GM19395 (cell line): ENCODE results near the gene IGSF6.
"Not testable (repeated sequence)": the region's sequence is repeated elsewhere in the genome, so short reads cannot be mapped to it uniquely, and the experiment has no call there.

Experiments
- ATAC-seq: cut with Tn5 transposase; IDR thresholded peaks from one replicate; pipeline ENCODE4 v1.9.1; 2021; ENCODE audit warnings: mild to moderate bottlenecking, moderate library complexity; ENCODE audit not compliant: unreplicated experiment

Gene IGSF6

GRCh38 chr16:21630866-21631265 lies 21.5 kb downstream of the IGSF6 start:
- ATAC-seq, result not testable (repeated sequence)

- not testable (repeated sequence) for ATAC-seq
Observed at GRCh38 chr16:21629616-21630539, 22.5 kb downstream of the IGSF6 start.

GRCh38 chr16:21628772-21629171 lies 23.6 kb downstream of the IGSF6 start:
- ATAC-seq, result no peak

- ATAC-seq, result no peak
Observed at GRCh38 chr16:21628121-21628726, 24.2 kb downstream of the IGSF6 start.

- no peak for ATAC-seq
Observed at GRCh38 chr16:21626659-21627277, 25.6 kb downstream of the IGSF6 start.

GRCh38 chr16:21625026-21625425 lies 27.4 kb downstream of the IGSF6 start:
- ATAC-seq, result no peak

GRCh38 chr16:21622545-21622944 lies 29.9 kb downstream of the IGSF6 start:
- no peak for ATAC-seq

GRCh38 chr16:21620592-21620991 lies 31.8 kb downstream of the IGSF6 start:
- no peak for ATAC-seq

GRCh38 chr16:21619765-21620425 lies 32.5 kb downstream of the IGSF6 start:
- ATAC-seq, result no peak

- ATAC-seq, result no peak
Observed at GRCh38 chr16:21618281-21618680, 34.1 kb downstream of the IGSF6 start.

GRCh38 chr16:21617607-21618006 lies 34.8 kb downstream of the IGSF6 start:
- no peak for ATAC-seq

GRCh38 chr16:21614896-21615295 lies 37.5 kb downstream of the IGSF6 start:
- ATAC-seq, result no peak

- no peak for ATAC-seq
Observed at GRCh38 chr16:21613781-21614180, 38.6 kb downstream of the IGSF6 start.

GRCh38 chr16:21613361-21613760 lies 39.0 kb downstream of the IGSF6 start:
- no peak for ATAC-seq

- ATAC-seq, result no peak
Observed at GRCh38 chr16:21611556-21612384, 40.6 kb downstream of the IGSF6 start.

- ATAC-seq, result no peak
Observed at GRCh38 chr16:21611198-21611555, 41.2 kb downstream of the IGSF6 start.

GRCh38 chr16:21610766-21611165 lies 41.6 kb downstream of the IGSF6 start:
- no peak for ATAC-seq

GRCh38 chr16:21610006-21610544 lies 42.3 kb downstream of the IGSF6 start:
- no peak for ATAC-seq

GRCh38 chr16:21608639-21609328 lies 43.6 kb downstream of the IGSF6 start:
- ATAC-seq, result no peak

GRCh38 chr16:21605848-21606247 lies 46.6 kb downstream of the IGSF6 start:
- not testable (repeated sequence) for ATAC-seq
